Thoracic aorta (tissue), 2 donors: ENCODE data around the gene UGDH. TPM values are rescaled to one million over a fixed set of nuclear protein-coding genes. Genes with fewer than 3 reads are reported as not detected.
"Not testable (repeated sequence)": the region's sequence is repeated elsewhere in the genome, so short reads cannot be mapped to it uniquely, and the experiment has no call there.

Experiments used
- ATAC-seq: fragments of 150-250 bp; one replicate; pipeline ENCODE4 v1.8.0; 2017; ENCODE audit warnings: low read depth; ENCODE audit not compliant: insufficient number of reproducible peaks, low FRiP score
- DNase-seq: peaks from one replicate; pipeline ENCODE4 v3.0.0-alpha.2; 2020; ENCODE audit warnings: low spot score
- H3K27ac ChIP-seq, 2 donors: fragments of 200-600 bp; sonication (generic); 1 replicate in 1 of 2; 2 replicates in 1 of 2; pipeline ENCODE4 v1.5.1; 2016; ENCODE audit warnings: mild to moderate bottlenecking in 2 of 2, moderate library complexity in 2 of 2
- H3K27me3 ChIP-seq: fragments of 200-600 bp; sonication (generic); replicated peaks from 2 replicates; pipeline ENCODE4 v1.6.0; 2016; ENCODE audit warnings: mild to moderate bottlenecking; ENCODE audit not compliant: insufficient read depth
- H3K36me3 ChIP-seq: fragments of 200-600 bp; sonication (generic); one replicate; pipeline ENCODE4 v1.5.1; 2016
- H3K4me1 ChIP-seq, 2 donors: fragments of 200-600 bp; sonication (generic); 1 replicate in 1 of 2; 2 replicates in 1 of 2; pipeline versions ENCODE4 v1.5.1 to v1.6.0; 2016; ENCODE audit warnings: low read depth in 2 of 2, mild to moderate bottlenecking in 1 of 2; ENCODE audit not compliant: control insufficient read depth in 1 of 2
- H3K4me3 ChIP-seq: fragments of 200-600 bp; sonication (generic); 2 replicates; pipeline ENCODE4 v1.5.1; 2016; ENCODE audit warnings: mild to moderate bottlenecking
- H3K9me3 ChIP-seq: fragments of 200-600 bp; sonication (generic); 2 replicates; pipeline ENCODE4 v1.5.1; 2016
- CTCF ChIP-seq: fragments of 200-600 bp; sonication (generic); IDR thresholded peaks from one replicate; pipeline ENCODE4 v1.5.1; 2019; ENCODE audit warnings: antibody characterized with exemption
- total RNA-seq, 2 donors: library from RNA; depleted of rRNA; stranded (reverse); fragments of >200 nt; gene quantifications; one replicate each; pipeline versions ENCODE4 v1.1.0 to v1.2.3, GENCODE V29; 2016

Gene UGDH
- total RNA-seq, 2 donors from 2014 or later = 103 to 736 TPM

GRCh38 chr4:39555472-39555871, 28.2 kb upstream of the UGDH start:
- Histone ChIP-seq H3K27ac (no peak overlapping the region), H3K36me3 (no peaks in the 10 kb centered on the region), H3K4me1 (no peaks in the 10 kb centered on the region), H3K9me3 (no peaks in the 10 kb centered on the region), H3K4me3 (no peak overlapping the region), H3K27me3 (no peaks in the 10 kb centered on the region)
- DNase-seq (no peak), ATAC-seq (no peak)
- TF ChIP-seq CTCF = no peak

- ATAC-seq (no peak), DNase-seq (no peak)
- Histone ChIP-seq H3K36me3 (no peaks in the 10 kb centered on the region), H3K9me3 (no peaks in the 10 kb centered on the region), H3K4me1 (peaks cover 0 to 6% of the 10 kb centered on the region in 2 donors), H3K27ac (peak overlapping the region in 1 of 2 donors; percentile 40), H3K4me3 (no peak overlapping the region), H3K27me3 (no peaks in the 10 kb centered on the region)
- TF ChIP-seq CTCF = no peak
These were observed 21.3 kb upstream of the UGDH start for GRCh38 chr4:39548425-39549067.

GRCh38 chr4:39544580-39545315, 17.5 kb upstream of the UGDH start:
- Histone ChIP-seq H3K27ac (no peak overlapping the region), H3K27me3 (no peaks in the 10 kb centered on the region), H3K4me3 (no peak overlapping the region), H3K9me3 (no peaks in the 10 kb centered on the region), H3K36me3 (no peaks in the 10 kb centered on the region), H3K4me1 (peaks cover 0 to 6% of the 10 kb centered on the region in 2 donors)
- no peak for ATAC-seq
- TF ChIP-seq CTCF = no peak
- DNase-seq = no peak

GRCh38 chr4:39544080-39544479, 16.8 kb upstream of the UGDH start:
- not testable (repeated sequence) for ATAC-seq, H3K9me3 ChIP-seq, DNase-seq, H3K27me3 ChIP-seq, H3K27ac ChIP-seq, H3K36me3 ChIP-seq, H3K4me3 ChIP-seq, H3K4me1 ChIP-seq

- Histone ChIP-seq H3K4me3 (no peak overlapping the region), H3K9me3 (no peaks in the 10 kb centered on the region), H3K27me3 (no peaks in the 10 kb centered on the region), H3K27ac (no peak overlapping the region), H3K4me1 (peaks cover 0 to 6% of the 10 kb centered on the region in 2 donors), H3K36me3 (no peaks in the 10 kb centered on the region)
- ATAC-seq (no peak), DNase-seq (no peak)
- no peak for TF ChIP-seq CTCF
These were observed 15.8 kb upstream of the UGDH start for GRCh38 chr4:39543034-39543433.
